Trophoblast cell (in vitro differentiated cells and primary cell): ENCODE measurements around the gene CRK.
A peak's percentile ranks its signal among the peaks of the same experiment; 100 is the strongest.

Experiments
- DNase-seq, 2 donors: peaks; one replicate each; pipeline ENCODE4 v3.0.0-alpha.2; 2016
- H2AFZ ChIP-seq: 2 replicates; pipeline ENCODE4 v1.6.1; 2013; ENCODE audit warnings: low read length, moderate library complexity, mild to moderate bottlenecking; ENCODE audit not compliant: insufficient read depth, poor library complexity
- H2AK5ac ChIP-seq: 2 replicates; pipeline ENCODE4 v1.6.1; 2013; ENCODE audit warnings: mild to moderate bottlenecking, low read length
- H2BK120ac ChIP-seq: 2 replicates; pipeline ENCODE4 v1.6.1; 2013; ENCODE audit warnings: low read length, mild to moderate bottlenecking, moderate library complexity; ENCODE audit not compliant: insufficient read depth, poor library complexity
- H2BK12ac ChIP-seq: 2 replicates; pipeline ENCODE4 v1.6.1; 2013; ENCODE audit warnings: mild to moderate bottlenecking, low read length, moderate library complexity
- H2BK5ac ChIP-seq: 2 replicates; pipeline ENCODE4 v1.6.1; 2013; ENCODE audit warnings: low read length, low read depth, moderate library complexity, mild to moderate bottlenecking; ENCODE audit not compliant: poor library complexity
- H3K14ac ChIP-seq: 2 replicates; pipeline ENCODE4 v1.6.1; 2013; ENCODE audit warnings: mild to moderate bottlenecking, low read length
- H3K18ac ChIP-seq: 2 replicates; pipeline ENCODE4 v1.6.1; 2013; ENCODE audit warnings: mild to moderate bottlenecking, low read length
- H3K23ac ChIP-seq: 2 replicates; pipeline ENCODE4 v1.6.1; 2013; ENCODE audit warnings: low read length
- H3K27ac ChIP-seq: 2 replicates; pipeline ENCODE4 v1.5.1; 2013; ENCODE audit warnings: low read depth, mild to moderate bottlenecking, inconsistent platforms, low read length, moderate library complexity
- H3K27me3 ChIP-seq: 2 replicates; pipeline ENCODE4 v1.6.1; 2013; ENCODE audit warnings: inconsistent platforms, mild to moderate bottlenecking, low read length, moderate library complexity; ENCODE audit not compliant: insufficient read depth
- H3K36me3 ChIP-seq, 2 experiments: 1 replicate in 1 of 2; 2 replicates in 1 of 2; pipeline ENCODE4 v1.6.1; 2013; ENCODE audit warnings: low read length in 2 of 2, mild to moderate bottlenecking in 2 of 2, moderate library complexity in 1 of 2; ENCODE audit not compliant: insufficient read depth in 2 of 2, control insufficient read depth in 1 of 2
- H3K4ac ChIP-seq: 2 replicates; pipeline ENCODE4 v1.6.1; 2013; ENCODE audit warnings: low read depth, mild to moderate bottlenecking, low read length, moderate library complexity
- H3K4me1 ChIP-seq, 2 experiments: 1 replicate in 1 of 2; 2 replicates in 1 of 2; pipeline ENCODE4 v1.6.1; 2013; ENCODE audit warnings: low read length in 2 of 2, mild to moderate bottlenecking in 2 of 2, moderate library complexity in 1 of 2; ENCODE audit not compliant: insufficient read depth in 2 of 2, control insufficient read depth in 1 of 2
- H3K4me2 ChIP-seq: 2 replicates; pipeline ENCODE4 v1.6.1; 2013; ENCODE audit warnings: inconsistent platforms, mild to moderate bottlenecking, low read length, moderate library complexity
- H3K4me3 ChIP-seq: 2 replicates; pipeline ENCODE4 v1.5.1; 2013; ENCODE audit warnings: mild to moderate bottlenecking, low read depth, low read length, inconsistent platforms
- H3K79me1 ChIP-seq: one replicate; pipeline ENCODE4 v1.6.1; 2013; ENCODE audit warnings: low read length
- H3K79me2 ChIP-seq: 2 replicates; pipeline ENCODE4 v1.6.1; 2013; ENCODE audit warnings: low read length, mild to moderate bottlenecking; ENCODE audit not compliant: control insufficient read depth, insufficient read depth, poor library complexity
- H3K9ac ChIP-seq: 2 replicates; pipeline ENCODE4 v1.6.1; 2013; ENCODE audit warnings: mild to moderate bottlenecking, low read length
- H3K9me3 ChIP-seq: 2 replicates; pipeline ENCODE4 v1.6.1; 2013; ENCODE audit warnings: low read depth, mild to moderate bottlenecking, control low read depth, inconsistent platforms, low read length; ENCODE audit not compliant: insufficient read depth
- H4K12ac ChIP-seq: 2 replicates; pipeline ENCODE4 v1.6.1; 2013; ENCODE audit warnings: low read depth, mild to moderate bottlenecking, low read length, moderate library complexity
- H4K8ac ChIP-seq: 2 replicates; pipeline ENCODE4 v1.6.1; 2013; ENCODE audit warnings: low read depth, mild to moderate bottlenecking, low read length, moderate library complexity
- H4K91ac ChIP-seq: one replicate; pipeline ENCODE4 v1.6.1; 2013; ENCODE audit warnings: low read depth, mild to moderate bottlenecking, low read length, moderate library complexity
- WGBS: extraction: QIAGEN DNeasy Blood & Tissue Kit; methylation state at CpG from one replicate; pipeline ENCODE4 v1.1.7; 2013; ENCODE audit warnings: missing lambda C conversion rate; ENCODE audit not compliant: insufficient read length, insufficient coverage; ENCODE audit errors: extremely low coverage; 5-methylcytosine and 5-hydroxymethylcytosine counted together

CRK gene

GRCh38 chr17:1474402-1475189 is 18.6 kb upstream of the CRK start:
- peaks cover 91 to 94% of the 10 kb centered on the region in 2 experiments for H3K36me3 ChIP-seq
- H3K18ac ChIP-seq, result peak overlapping the region; percentile 21
- H3K14ac ChIP-seq, result no peak overlapping the region
- H3K4me1 ChIP-seq, result no peaks in the 10 kb centered on the region
- no peak overlapping the region for H3K9ac ChIP-seq
- H4K91ac ChIP-seq, result no peak overlapping the region
- H3K4me2 ChIP-seq, result no peak overlapping the region
- H3K79me1 ChIP-seq, result no peaks in the 10 kb centered on the region
- H2BK5ac ChIP-seq, result no peak overlapping the region
- no peak overlapping the region for H3K4me3 ChIP-seq
- H3K9me3 ChIP-seq, result peaks cover 3% of the 10 kb centered on the region
- no peak overlapping the region for H3K27ac ChIP-seq
- H2AK5ac ChIP-seq, result no peak overlapping the region
- no peak overlapping the region for H4K8ac ChIP-seq
- DNase-seq, result no peak
- WGBS, result no CpG with 5 or more reads among the region's 31 CpGs
- H2AFZ ChIP-seq, result no peak overlapping the region
- H3K4ac ChIP-seq, result no peak overlapping the region
- H3K27me3 ChIP-seq, result no peaks in the 10 kb centered on the region
- H2BK12ac ChIP-seq, result no peak overlapping the region
- no peak overlapping the region for H3K23ac ChIP-seq
- H2BK120ac ChIP-seq, result no peak overlapping the region
- H3K79me2 ChIP-seq, result no peaks in the 10 kb centered on the region
- H4K12ac ChIP-seq, result peak overlapping the region; percentile 26

GRCh38 chr17:1473841-1474240 is 17.8 kb upstream of the CRK start:
- DNase-seq, result no peak
- peaks cover 92 to 93% of the 10 kb centered on the region in 2 experiments for H3K36me3 ChIP-seq

GRCh38 chr17:1473170-1473569 is 17.1 kb upstream of the CRK start:
- DNase-seq, result no peak
- H4K8ac ChIP-seq, result no peak overlapping the region
- WGBS, result no CpG with 5 or more reads among the region's 11 CpGs

More at GRCh38 chr17:1473841-1474240, 17.8 kb upstream of the CRK start:
- H3K9ac ChIP-seq, result no peak overlapping the region
- no peak overlapping the region for H4K91ac ChIP-seq
- no peak overlapping the region for H3K27ac ChIP-seq
- peaks cover 3% of the 10 kb centered on the region for H3K9me3 ChIP-seq
- no peaks in the 10 kb centered on the region for H3K79me2 ChIP-seq
- H2BK12ac ChIP-seq, result no peak overlapping the region
- H2AFZ ChIP-seq, result no peak overlapping the region
- no peak overlapping the region for H4K8ac ChIP-seq
- H2BK5ac ChIP-seq, result no peak overlapping the region
- no peaks in the 10 kb centered on the region for H3K4me1 ChIP-seq
- H4K12ac ChIP-seq, result no peak overlapping the region
- no peak overlapping the region for H2BK120ac ChIP-seq
- no peak overlapping the region for H3K23ac ChIP-seq
- H3K4me2 ChIP-seq, result no peak overlapping the region
- H3K14ac ChIP-seq, result no peak overlapping the region
- no peak overlapping the region for H2AK5ac ChIP-seq
- H3K4ac ChIP-seq, result no peak overlapping the region
- H3K18ac ChIP-seq, result no peak overlapping the region
- peak overlapping the region; percentile 27 for H3K4me3 ChIP-seq
- WGBS, result no CpG with 5 or more reads among the region's 10 CpGs
- H3K79me1 ChIP-seq, result no peaks in the 10 kb centered on the region
- H3K27me3 ChIP-seq, result no peaks in the 10 kb centered on the region

GRCh38 chr17:1471911-1472821 is 16.1 kb upstream of the CRK start:
- Histone ChIP-seq H3K79me2 (no peaks in the 10 kb centered on the region), H4K12ac (no peak overlapping the region), H3K4me3 (no peak overlapping the region), H3K23ac (no peak overlapping the region), H3K4me1 (peaks cover 4 to 6% of the 10 kb centered on the region in 2 experiments), H3K27ac (no peak overlapping the region), H2BK120ac (no peak overlapping the region), H3K27me3 (no peaks in the 10 kb centered on the region), H3K9me3 (peaks cover 3% of the 10 kb centered on the region), H3K79me1 (no peaks in the 10 kb centered on the region), H2BK5ac (no peak overlapping the region), H3K36me3 (peaks cover 90 to 92% of the 10 kb centered on the region in 2 experiments), H2BK12ac (no peak overlapping the region), H3K4me2 (no peak overlapping the region), H4K91ac (no peak overlapping the region), H3K18ac (no peak overlapping the region), H3K4ac (no peak overlapping the region), H3K14ac (no peak overlapping the region), H4K8ac (no peak overlapping the region), H2AK5ac (no peak overlapping the region), H3K9ac (no peak overlapping the region), H2AFZ (no peak overlapping the region)
- no peak for DNase-seq
- WGBS, result no CpG with 5 or more reads among the region's 42 CpGs

More at GRCh38 chr17:1473170-1473569, 17.1 kb upstream of the CRK start:
- Histone ChIP-seq H2AK5ac (no peak overlapping the region), H3K9ac (no peak overlapping the region), H3K4me1 (peaks cover 4 to 5% of the 10 kb centered on the region in 2 experiments), H3K79me2 (no peaks in the 10 kb centered on the region), H4K91ac (no peak overlapping the region), H3K9me3 (peaks cover 3% of the 10 kb centered on the region), H3K4me2 (no peak overlapping the region), H3K27ac (no peak overlapping the region), H3K23ac (no peak overlapping the region), H2BK5ac (no peak overlapping the region), H3K14ac (no peak overlapping the region), H3K36me3 (peaks cover 92 to 93% of the 10 kb centered on the region in 2 experiments), H3K27me3 (no peaks in the 10 kb centered on the region), H2BK12ac (no peak overlapping the region), H2AFZ (no peak overlapping the region), H3K4me3 (no peak overlapping the region), H2BK120ac (no peak overlapping the region), H3K79me1 (no peaks in the 10 kb centered on the region), H3K18ac (no peak overlapping the region), H3K4ac (no peak overlapping the region), H4K12ac (no peak overlapping the region)
